Fibroblast of pulmonary artery (primary cell): ENCODE data around the gene ZCCHC24.

Experiments used
- DNase-seq: peaks from one replicate; pipeline ENCODE4 v3.0.0-alpha.2; 2010; ENCODE audit warnings: low read depth
- H3K4me3 ChIP-seq: replicated peaks from 2 replicates; pipeline ENCODE4 v1.5.1; 2011; ENCODE audit warnings: low read depth, mild to moderate bottlenecking, control low read depth, low read length, moderate library complexity
- TF ChIP-seq, protein P1 (sequence below): IDR thresholded peaks from 2 replicates; pipeline ENCODE4 v1.5.1; 2011; ENCODE audit warnings: mild to moderate bottlenecking, control low read depth, low read length, inconsistent platforms; ENCODE audit errors: missing control alignments

Gene ZCCHC24

DNA sequence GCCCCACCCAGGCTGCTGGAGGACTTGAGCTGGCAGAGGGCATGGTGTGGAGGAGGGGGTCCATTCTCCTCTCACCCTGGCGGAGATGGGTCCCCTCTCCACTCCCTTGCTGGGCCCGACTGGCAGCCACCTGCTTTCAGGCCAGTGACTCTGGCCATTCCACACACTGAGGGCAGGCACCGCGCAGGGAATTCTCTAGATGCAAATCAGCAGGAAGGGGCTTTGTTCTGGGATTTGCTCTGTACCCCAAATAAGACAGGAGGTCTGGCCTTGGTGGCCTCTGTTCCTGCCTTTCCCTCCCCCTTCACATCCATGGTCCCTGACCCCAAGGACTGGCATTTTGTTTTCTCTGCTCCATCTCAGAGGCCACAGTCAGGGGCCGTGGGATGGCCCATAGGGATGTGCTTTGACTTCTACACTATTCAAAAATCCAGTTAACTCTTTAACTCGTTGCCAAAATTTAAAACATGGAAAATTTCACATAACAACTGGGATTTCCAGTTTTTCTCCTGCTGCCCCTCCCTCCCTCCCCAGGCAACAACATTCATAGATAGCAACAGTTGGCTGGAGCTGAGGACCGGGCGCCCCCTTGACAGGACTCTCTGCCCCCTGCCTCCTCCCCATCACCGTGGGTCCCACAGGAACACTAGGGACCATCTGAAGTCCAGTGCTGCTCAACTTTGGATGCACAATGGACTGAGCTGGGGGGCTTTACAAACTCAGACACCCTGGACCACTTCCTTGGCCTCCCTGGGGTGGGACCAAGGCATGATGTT lies 64.3 kb downstream of the ZCCHC24 start:
- TF ChIP-seq, protein P1, sequence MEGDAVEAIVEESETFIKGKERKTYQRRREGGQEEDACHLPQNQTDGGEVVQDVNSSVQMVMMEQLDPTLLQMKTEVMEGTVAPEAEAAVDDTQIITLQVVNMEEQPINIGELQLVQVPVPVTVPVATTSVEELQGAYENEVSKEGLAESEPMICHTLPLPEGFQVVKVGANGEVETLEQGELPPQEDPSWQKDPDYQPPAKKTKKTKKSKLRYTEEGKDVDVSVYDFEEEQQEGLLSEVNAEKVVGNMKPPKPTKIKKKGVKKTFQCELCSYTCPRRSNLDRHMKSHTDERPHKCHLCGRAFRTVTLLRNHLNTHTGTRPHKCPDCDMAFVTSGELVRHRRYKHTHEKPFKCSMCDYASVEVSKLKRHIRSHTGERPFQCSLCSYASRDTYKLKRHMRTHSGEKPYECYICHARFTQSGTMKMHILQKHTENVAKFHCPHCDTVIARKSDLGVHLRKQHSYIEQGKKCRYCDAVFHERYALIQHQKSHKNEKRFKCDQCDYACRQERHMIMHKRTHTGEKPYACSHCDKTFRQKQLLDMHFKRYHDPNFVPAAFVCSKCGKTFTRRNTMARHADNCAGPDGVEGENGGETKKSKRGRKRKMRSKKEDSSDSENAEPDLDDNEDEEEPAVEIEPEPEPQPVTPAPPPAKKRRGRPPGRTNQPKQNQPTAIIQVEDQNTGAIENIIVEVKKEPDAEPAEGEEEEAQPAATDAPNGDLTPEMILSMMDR = no peak
- no peak overlapping the region for H3K4me3 ChIP-seq
- DNase-seq = no peak

DNA sequence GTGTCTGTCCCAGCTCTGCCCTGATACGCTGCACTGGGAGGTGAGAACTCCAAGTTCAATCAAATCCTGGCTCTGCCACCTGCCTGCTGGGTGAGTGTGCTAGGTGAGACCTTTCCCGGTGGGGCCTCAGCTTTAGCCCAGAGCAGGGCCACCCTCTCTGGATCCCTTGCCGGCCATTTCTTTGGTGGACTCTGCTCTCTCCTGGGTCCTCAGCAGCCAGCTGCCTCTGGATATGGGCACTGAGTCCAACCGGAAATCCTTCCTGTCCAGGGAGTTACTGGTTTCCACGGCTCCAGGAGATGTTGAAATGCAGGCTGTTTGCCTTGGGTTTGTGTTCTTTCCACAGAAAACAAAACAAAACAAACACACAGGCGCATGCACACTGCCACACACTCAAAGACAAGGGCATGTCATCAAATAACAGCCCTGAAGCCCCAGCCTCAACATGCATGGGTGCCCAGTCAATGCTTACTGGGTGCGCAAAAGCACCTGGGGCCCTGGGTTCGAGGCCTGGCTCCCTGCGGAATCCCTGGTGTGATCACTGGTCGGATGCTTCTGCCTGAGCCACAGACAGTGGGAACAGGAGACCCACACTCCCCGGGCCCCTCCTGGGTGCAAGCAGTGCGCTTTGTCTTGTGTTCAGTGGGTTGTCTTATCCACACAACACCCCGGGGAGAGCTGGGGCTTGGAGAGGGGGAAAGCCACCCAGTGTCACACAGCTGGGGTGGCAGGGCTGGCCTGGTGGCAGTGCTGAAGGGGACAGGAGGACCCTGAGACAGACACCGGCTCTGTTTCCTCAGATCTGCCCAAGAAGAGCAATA lies 65.1 kb downstream of the ZCCHC24 start:
- peak; percentile 75 for DNase-seq
- H3K4me3 ChIP-seq = no peak overlapping the region
- TF ChIP-seq, protein P1 = no peak

DNA sequence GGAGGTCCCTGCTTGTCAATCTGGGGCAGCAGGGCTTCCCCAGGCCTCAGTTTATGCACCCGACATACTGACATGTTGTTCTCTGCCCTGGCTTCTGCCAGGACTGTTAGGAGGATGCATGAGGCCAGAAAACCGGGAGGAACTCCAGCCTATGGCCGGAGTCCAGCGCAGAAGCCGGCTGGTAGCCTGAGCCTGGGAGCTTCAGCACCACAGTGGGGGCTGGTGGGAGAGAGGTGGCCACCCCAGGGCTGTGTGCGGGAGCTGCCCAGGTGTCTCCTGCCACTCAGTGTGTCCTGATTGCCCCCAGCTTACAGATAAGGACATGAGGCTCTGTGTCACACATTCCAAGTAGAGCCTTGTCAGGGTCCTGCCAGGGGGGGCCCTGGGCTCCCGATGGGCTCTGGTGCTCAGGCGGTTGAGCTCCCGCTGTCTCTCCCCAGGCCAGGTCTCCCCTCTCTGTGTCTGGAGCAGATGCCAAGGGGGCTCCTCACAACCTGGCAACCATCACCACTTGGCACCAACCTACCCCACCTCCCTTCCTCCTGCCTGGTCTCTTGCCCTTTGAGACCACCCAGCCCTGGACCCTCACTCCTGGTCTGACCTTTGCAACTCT lies 65.8 kb downstream of the ZCCHC24 start:
- TF ChIP-seq, protein P1 = no peak
- DNase-seq = no peak
- H3K4me3 ChIP-seq = no peak overlapping the region

DNA sequence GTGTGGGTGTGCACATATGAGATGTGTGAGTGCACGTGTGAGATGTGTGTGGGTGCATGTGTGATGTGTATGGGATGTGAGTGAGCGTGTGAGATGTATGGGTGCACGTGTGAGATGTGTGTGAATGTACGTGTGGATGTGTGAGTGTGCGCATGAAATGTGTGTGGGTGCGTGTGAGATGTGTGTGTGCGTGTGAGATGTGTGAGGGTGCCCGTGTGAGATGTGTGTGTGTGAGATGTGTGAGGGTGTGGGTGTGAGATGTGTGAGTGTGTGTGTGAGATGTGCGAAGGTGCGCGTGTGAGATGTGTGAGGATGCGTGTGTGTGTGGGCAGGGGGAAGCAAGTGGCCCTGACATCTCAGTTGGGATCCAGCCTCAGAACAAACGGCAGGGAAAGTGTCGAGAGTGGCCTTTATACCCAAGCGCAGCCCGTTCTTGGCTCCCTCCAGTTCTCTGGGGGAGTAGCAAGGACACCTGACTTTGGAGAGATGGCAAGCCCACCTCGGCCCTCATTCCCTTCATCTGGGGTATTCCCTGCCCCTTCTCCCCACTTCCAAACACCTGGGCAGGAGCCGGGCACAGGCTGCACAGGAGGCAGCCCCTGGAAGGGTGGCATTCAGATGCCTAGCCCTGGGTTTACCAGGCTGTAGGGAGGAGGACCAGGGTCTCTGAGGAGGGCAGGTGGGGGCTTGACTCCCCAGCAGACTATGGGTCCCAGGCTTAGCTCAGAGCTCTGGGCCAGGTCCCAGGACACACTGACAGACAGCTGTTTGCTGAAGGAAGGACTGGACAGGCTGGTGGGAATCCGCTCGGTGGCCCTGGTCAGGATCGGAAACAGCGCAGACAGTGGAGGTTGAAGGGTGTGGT lies 66.5 kb downstream of the ZCCHC24 start:
- DNase-seq = no peak
- TF ChIP-seq, protein P1 = no peak
- H3K4me3 ChIP-seq = no peak overlapping the region

DNA sequence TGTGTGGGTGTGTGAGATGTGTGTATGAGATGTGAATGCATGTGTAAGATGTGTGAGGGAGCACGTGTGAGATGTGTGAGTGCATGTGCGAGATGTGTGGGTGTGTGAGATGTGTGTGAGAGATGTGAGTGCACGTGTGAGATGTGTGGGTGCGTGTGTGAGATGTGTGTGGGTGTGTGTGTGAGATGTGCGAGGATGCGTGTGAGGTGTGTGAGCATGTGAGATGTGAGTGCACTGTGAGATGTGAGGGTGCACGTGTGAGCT lies 67.1 kb downstream of the ZCCHC24 start:
- DNase-seq = no peak
- no peak overlapping the region for H3K4me3 ChIP-seq
- TF ChIP-seq, protein P1 = no peak

DNA sequence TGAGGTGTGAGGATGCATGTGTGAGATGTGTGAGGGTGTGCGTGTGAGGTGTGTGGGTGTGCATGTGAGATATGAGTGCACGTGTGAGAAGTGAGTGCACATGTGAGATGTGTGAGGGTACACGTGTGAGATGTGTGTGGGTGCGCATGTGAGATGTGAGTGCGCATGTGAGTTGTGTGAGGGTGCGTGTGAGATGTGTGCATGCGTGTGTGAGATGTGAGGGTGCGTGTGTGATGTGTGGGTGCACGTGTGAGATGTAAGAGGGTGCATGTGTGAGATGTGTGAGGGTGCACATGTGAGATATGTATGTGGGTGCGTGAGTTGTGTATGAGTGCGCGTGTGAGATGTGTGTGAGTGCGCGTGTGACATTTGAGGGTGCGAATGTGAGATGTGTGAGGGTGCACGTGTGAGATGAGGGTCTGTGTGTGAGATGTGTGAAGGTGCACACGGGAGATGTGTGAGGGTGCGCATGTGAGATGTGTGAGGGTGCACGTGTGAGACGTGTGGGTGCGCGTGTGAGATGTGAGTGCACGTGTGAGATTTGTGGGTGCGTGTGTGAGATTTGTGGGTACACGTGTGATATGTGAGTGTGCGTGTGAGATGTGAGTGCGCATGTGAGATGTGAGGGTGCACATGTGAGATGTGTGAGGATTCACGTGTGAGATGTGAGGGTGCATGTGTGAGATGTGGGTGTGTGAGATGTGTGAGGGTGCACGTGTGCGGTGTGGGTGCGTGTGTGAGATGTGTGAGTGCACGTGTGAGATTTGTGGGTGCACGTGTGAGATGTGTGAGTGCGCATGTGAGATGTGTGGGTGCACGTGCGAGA lies 67.7 kb downstream of the ZCCHC24 start:
- H3K4me3 ChIP-seq = no peak overlapping the region
- no peak for DNase-seq
- TF ChIP-seq, protein P1 = no peak
